Endothelial cell of hepatic sinusoid (primary cell): Measurements from ENCODE around the gene RPS6KB2.
"Not testable (repeated sequence)": the region's sequence is repeated elsewhere in the genome, so short reads cannot be mapped to it uniquely, and the experiment has no call there.

Experiments
- in situ Hi-C: cut with HindIII; loops from 2 replicates; pipeline ENCODE4 v1.10.0; 2017; ENCODE audit warnings: low sequenced_read_pairs

Gene RPS6KB2

DNA sequence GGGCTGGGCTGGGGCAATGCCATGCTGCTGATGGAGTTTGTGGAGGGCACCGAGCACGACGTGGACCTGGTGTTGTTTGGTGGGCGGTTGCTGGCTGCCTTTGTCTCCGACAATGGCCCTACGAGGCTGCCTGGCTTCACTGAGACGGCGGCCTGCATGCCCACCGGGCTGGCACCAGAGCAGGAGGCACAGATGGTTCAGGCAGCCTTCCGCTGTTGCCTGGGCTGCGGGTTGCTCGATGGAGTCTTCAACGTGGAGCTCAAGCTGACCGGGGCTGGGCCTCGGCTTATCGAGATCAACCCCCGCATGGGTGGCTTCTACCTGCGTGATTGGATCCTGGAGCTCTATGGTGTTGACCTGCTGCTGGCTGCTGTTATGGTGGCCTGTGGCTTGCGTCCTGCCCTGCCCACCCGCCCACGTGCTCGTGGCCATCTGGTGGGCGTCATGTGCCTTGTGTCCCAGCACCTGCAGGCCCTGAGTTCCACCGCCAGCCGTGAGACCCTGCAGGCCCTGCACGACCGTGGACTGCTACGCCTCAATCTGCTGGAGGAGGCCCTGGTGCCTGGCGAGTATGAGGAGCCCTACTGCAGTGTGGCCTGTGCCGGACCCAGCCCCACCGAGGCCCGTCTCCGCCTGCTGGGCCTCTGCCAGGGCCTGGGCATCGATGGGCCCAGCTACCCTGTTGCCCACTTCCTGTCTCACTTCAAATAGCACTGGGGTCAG lies 4.2 kb upstream of the RPS6KB2 start:
- in situ Hi-C loops, result no loop called here

- in situ Hi-C loops, result not testable (repeated sequence)
These were observed 882 bp upstream of the RPS6KB2 start for GRCh38 chr11:67427364-67427859.

DNA sequence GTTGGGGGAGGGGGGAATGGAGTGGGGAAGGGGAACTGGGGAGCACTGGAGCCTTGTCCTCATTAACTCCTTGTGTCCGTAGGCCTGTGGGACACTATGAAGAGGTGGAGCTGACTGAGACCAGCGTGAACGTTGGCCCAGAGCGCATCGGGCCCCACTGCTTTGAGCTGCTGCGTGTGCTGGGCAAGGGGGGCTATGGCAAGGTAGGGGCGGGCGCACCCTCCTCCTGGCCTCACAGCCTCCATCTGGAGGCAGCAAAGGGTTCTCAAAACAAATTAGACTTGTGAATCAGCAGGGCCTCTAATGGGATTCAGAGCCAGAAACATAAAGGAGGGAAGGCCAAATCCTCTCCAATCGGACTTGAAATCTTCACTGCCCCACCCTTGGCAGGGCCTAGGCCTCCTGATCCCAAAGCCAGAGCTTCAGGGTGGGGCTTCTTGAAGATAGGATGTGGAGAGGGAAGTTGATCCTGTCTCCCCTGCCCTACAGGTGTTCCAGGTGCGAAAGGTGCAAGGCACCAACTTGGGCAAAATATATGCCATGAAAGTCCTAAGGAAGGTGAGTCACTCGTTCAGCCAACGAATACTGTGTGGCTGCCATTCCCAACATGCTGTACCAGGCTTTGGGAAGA lies 859 bp downstream of the RPS6KB2 start:
- in situ Hi-C loops, result no loop called here

GRCh38 chr11:67429722-67430121 lies 1.4 kb downstream of the RPS6KB2 start:
- in situ Hi-C loops, result no loop called here

- in situ Hi-C loops, result no loop called here
These were observed 3.3 kb downstream of the RPS6KB2 start for GRCh38 chr11:67431346-67432249.

GRCh38 chr11:67432655-67433349 lies 4.5 kb downstream of the RPS6KB2 start:
- in situ Hi-C loops, result no loop called here

- in situ Hi-C loops, result no loop called here
These were observed 5.5 kb downstream of the RPS6KB2 start for GRCh38 chr11:67433536-67434394.

DNA sequence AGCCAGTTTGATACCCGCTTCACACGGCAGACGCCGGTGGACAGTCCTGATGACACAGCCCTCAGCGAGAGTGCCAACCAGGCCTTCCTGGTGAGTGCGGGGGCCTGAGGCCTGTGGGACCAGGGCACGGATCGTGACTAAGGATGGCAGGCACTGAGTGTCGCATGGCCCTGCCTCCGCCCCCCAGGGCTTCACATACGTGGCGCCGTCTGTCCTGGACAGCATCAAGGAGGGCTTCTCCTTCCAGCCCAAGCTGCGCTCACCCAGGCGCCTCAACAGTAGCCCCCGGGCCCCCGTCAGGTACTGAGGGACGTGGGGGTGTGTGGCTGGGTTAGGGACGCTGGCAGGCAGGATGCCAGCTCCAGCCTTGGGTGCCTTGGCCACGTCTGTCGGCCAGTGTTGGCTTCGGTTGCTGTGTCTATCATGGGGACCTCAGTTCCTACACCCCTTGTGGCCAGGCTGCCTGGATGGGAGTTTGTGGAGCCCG lies 6.1 kb downstream of the RPS6KB2 start:
- in situ Hi-C loops, result no loop called here

DNA sequence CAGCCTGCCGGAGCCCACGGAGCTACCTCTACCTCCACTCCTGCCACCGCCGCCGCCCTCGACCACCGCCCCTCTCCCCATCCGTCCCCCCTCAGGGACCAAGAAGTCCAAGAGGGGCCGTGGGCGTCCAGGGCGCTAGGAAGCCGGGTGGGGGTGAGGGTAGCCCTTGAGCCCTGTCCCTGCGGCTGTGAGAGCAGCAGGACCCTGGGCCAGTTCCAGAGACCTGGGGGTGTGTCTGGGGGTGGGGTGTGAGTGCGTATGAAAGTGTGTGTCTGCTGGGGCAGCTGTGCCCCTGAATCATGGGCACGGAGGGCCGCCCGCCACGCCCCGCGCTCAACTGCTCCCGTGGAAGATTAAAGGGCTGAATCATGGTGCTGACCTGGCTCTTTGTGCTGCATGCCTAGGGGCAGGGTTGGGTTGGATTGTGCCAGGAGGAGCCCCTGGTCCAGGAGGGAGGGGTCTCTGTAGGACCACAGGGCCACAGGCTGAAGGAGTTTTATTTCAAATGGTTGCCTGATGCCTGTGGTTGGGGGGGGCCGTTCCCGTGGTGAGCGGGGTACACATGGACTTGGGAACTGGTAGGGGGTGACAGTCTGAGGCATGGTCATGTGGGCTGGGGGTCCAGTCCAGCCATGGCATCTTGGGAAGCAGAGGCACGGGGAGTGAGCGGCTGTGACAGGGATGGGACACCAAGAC lies 6.9 kb downstream of the RPS6KB2 start:
- in situ Hi-C loops, result no loop called here

DNA sequence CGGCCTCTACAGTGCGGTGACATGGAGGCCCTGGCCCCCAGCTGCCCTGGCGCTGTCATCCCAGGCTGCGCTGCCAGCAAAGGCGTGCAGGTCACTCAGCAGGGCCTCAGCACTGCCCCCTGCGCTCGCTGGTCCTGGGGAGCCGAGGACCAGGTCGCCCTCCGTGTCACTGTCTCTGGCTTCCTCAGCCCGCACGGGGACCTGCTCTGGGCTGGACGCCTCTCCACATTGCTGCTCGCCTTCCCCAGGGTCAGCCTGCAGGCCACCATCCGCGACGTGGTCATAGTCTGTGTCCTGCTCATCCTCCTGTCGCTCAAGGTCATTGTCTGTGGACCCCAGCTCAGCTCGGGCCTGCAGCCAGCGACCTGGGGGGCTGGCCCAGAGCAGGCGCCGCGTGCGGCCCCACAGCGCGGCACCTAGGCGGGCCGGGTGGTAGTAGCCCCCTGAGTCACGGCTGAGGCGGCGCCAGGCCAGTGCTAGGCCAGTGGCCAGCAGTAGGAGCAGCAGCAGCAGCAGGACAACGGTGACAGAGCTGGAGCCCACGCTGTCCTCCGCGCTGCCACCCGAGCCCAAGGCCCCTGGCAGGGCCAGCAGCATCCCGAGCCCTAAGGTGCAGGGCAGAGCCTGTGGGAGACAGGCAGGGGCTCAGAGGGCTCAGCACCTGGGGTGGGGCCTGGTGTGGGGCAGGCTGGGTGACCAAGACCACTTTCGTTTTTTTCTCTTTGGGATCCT lies 7.6 kb downstream of the RPS6KB2 start:
- in situ Hi-C loops, result no loop called here

DNA sequence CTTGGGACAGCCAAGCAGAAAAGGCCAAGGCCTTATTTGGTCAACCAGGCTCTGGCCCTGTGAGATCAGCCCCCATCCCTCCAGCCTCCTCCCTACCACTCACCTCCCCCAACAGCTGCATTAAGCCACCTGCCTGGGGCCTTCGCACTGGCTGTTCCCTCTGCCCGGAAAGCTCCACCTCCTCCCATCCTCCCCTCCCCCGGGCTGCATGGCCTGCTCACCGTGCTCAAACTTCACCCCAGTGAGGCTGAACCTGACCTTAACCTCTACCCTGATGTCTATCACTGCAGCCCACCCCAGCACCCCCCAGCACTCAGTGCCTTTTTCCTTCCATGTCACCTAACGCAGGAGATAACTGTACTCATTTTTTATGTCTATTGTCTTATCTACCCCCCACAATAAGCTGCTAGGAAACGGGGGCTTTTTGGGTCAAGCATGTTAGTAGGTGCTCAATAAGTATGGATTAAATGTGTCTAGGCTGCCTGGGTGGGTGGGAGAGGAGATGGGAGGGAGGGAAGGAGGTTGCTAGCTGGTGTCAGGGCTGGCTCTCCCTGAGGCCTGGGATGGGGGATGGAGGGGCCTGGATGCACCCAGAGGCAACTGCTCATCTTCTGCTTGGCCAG lies 8.3 kb downstream of the RPS6KB2 start:
- in situ Hi-C loops, result no loop called here

- in situ Hi-C loops, result no loop called here
These were observed 9.0 kb downstream of the RPS6KB2 start, which contains the start of gene PTPRCAP for GRCh38 chr11:67437082-67437808. PTPRCAP (minus strand) TSS chr11:67437682; CDS start chr11:67437619, 63 bp downstream.

DNA sequence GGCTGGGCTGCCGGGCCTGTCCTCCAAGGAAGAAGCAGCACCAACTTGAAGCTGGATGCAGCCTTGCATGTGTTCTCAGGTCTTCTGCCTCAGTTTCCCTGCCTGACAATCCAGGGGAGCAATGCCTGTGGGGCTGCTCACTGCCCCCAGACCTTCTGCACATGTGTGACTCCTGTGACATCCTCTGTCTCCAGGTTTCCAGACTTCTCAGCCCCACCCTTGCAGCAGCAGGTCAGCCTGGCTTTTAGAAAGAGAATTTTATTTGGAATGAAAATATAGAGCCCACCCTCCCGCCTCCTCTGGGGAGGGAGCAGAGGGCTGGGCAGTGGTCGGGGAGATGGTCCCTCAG lies 9.5 kb downstream of the RPS6KB2 start:
- in situ Hi-C loops, result no loop called here

- in situ Hi-C loops, result no loop called here
These were observed 10.0 kb downstream of the RPS6KB2 start for GRCh38 chr11:67438158-67438902.

- in situ Hi-C loops, result no loop called here
These were observed 11.3 kb downstream of the RPS6KB2 start for GRCh38 chr11:67439321-67440228.
